NCI-H1417 (cell line): ENCODE results near the gene UBTD1.

Source experiments
- DNase-seq, 3 experiments: peaks; one replicate each; lab custom pipeline; 2025; lab: John Stamatoyannopoulos, UW

Gene UBTD1

DNA sequence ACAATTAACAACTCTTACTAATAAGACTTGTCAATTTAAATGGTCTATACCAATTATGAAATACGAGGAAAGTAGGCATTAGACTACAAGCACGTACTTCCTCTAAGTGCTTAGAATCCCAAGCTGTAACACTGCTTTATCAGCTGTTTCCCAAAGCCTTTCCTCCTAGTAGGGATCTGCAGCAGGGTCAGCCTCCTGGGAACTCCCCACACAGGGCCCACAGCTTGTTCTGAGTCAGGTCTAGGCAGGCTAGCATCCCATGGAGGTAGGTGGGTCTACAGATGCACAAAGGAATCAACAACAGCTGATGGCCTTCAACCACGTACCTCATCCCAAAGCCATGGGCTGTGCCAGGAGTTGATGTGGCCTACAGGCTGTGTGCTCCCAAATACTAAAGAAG lies 15.2 kb upstream of the UBTD1 start:
- DNase-seq: no peak

DNA sequence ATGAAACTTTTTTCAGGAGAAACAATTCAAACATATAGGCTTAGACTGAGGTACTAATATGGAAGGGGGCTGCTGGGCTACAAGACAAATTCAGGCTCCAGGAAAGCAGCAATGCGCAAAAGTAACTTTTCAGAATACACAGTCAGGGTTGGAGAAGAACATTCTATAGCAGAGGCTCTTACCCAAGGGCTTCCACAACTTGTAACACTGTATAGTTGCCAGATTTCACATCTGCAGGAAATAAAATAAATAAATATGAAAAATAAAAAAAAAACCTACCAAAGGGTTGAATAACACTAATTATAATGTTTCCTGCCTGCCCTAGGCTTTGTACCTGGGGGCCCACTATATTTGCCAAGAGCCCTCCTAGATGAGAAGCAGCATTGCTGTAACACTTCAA lies 14.8 kb upstream of the UBTD1 start:
- no peak for DNase-seq

DNA sequence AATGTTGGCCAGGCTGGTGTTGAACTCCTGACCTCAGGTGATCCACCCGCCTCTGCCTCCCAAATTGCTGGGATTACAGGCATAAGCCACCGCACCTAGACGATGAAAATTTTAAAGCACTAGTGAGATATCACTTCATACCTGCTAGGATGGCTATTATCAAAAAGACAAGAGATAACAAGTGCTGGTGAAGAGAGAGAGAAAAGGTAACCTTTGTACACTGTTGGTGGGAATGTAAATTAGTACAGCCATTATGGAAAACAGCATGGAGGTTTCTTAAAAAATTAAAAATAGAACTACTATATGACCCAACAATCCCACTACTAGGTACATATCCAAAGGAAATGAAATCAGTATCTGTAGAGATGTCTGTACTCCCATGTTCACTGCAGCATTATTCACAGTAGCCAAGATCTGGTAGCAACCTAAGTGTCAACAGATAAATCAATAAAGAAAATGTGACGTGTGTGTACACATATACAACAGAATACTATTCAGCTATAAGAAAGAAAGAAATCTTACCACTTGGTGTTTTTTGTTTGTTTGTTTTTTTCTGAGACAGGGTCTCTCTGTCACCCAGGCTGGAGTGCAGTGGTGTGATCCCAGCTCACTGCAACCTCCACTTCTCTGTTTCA lies 13.0 kb upstream of the UBTD1 start:
- DNase-seq: no peak

DNA sequence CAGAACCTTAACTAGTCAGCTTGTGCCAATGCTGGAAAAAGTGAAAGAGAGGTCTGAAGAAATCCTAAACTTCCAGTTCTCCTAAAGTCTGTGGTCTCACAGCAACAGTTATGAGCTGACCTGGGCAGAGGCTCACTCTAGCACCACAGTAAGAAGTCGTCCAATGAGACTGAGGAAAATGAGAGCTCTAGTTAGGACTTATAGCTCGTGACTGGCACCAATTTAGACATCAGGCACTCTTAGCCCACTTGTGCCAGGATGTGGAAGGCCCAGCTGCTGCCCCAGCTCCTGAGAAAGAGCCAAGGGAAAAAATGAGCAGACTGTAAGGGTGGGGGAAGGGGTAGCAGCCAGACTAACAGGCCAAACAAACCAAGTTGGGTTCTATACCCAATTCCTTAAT lies 8.1 kb upstream of the UBTD1 start:
- no peak for DNase-seq

DNA sequence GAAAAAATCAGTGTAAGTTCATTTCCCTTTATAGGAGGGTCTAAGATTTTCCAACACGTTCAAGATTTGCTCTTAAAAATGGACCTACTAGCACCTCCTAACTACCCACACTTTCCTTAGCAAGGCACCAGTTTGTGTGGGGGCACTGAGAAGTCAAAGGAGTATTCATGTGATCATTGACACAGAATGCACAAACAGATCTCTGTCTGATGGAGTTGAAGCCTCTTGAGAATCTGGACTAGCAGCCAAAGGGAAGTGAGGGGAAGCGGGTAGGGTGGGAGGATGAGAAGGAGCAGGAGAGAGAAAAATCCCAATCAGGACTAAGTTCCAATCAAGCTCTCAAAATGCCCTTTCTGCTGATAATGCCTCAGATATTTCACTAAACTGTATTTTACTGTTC lies 4.6 kb upstream of the UBTD1 start:
- no peak for DNase-seq

DNA sequence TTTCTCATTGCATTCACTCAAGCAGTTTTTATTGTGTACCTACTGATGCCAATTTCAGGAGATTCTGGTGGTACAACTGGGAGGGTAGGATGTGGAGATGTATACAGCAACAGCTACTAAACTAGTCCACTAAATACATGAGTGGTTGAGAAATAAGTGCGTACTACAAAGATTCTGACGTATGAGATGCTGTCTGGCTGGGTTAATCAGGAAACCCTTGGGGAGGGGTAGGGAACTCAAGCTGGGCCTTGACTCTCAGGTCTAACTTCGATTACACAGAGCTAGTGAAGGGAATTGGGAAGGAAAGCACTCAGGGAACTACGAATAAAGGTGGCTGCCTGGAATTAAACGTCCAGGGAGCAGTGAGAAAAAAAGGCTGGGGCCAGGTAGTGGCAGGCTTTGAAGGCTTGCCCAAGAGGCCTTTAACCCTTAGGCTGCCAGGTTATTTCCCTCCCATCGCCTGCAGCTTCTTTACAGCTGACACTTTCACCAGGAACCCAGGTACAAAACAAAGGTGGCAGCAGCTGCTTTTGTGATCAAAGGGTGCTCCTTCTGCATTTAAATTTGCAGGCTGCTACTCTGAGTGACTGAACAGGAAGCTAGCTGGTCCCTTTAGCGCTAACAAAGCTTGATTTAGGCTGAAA lies 3.7 kb upstream of the UBTD1 start:
- DNase-seq: peak in 1 of 3 experiments; percentile 5

DNA sequence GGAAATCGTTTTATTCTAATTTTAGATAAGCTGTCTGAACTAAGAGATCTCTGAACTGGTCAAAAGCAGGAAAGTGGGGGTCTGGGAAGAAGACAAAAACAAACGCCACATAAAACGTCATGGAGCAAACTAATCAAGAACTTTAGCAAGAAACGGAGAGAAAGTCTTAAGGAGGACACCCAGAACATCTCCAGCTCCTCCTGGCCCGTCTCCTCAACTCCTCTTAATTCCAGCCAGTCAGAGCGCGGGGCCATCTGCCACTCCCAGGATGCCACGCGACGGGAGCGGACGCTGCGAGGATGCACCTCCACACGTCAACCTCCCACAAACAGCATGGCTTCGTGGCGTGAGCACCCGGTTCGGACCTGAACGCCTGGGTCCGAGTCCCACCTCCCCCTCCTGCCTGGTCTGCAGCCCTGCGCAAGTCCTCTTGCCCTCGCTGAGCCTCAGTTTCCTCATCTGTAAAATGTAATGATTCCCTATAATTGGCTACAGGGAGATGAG lies 1.1 kb upstream of the UBTD1 start:
- peak; percentile 50 to 70 (median 50) for DNase-seq

DNA sequence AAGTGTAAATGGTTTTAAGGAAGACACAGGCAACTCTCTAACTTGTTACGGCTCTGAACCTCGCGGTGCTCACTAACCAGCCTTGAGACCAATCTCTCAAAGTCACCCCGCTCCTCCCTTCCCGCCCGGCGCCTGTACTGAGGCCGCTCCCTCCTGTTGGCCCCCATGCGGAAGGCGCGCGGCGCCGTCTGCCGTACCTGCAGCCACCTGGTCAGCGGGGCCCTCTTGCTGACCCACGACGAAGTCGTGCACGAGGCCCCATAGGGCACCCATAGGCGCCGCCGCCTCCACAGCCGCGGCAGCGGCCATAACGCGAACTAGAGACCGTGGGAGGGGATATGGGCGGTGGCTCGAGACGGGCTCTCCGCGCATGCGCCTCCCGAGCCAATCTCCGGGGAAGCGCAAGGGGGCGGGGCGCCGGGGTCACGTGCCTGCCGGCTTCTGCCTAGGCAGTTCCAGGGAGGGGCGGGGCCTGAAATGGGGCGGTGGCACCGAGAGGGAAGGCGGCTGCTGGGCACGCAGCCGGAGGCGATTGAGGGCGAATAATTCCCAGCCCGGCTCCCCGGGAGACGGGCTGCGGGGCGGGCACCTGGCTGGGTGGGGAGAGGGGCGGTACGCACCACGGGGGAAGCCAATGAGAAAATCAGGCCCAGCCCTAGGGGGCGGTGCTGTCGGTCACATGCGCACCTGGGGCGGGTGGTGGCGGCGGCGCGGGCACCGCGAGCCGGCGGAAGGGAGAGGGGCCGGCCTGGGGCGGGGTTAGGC lies 466 bp upstream of the UBTD1 start, which contains the start of gene MMS19:
TSS of gene MMS19 (minus strand) at position 347 of the 765 bp plus-strand sequence. CDS start at position 309, 38 bp downstream.
- DNase-seq: peak; percentile 94 to 98 (median 98)

DNA sequence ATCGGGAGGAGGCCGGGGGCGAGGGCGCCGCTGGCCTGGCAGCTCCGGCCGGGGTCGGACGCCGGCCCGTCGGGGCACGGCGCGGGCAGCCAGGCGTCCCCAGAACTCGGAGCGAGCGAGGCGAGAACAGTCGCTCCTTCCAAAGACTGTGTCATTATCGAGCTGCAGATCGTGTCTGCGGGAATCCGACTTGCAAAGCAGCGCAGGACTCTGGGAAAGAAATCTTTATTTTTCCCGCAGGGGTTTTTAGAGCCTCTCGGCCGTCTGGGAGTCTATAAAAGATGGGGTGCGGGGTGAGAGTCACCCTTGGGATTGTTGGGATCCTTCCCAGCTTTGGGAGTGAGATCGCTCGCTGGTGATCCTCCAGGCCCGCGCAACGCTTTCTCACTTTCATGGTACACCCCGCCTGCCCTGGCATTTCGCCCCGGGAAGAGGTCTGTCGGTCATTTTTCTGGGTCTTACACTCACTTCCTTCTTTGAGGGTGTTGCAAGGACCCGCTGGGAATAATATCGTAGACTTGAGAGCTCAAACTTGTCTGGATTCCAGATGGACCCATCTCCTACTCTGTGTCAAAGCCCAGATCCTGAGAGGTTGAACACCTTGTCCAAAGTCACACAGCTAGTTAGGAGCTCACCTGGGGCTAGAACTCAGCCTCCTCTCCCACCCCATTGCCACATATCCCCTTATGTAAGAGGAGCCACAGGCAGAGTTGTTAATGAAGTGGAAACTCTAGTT lies 1.0 kb downstream of the UBTD1 start:
- peak in 2 of 3 experiments; percentile 27 to 36 for DNase-seq

DNA sequence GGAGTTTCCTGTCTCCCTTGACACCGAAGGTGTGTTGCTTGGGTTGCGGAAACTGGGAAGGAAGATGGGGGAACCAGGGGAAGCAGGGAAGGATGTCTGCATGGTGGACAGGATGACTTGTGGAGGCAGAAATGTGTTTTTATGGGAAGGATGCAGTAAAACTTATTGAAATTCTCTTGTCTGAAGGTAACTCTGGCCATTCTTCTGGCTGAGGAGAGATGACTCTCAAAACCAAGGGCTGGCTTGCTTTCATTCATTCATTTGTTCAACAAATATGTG lies 1.5 kb downstream of the UBTD1 start:
- no peak for DNase-seq

DNA sequence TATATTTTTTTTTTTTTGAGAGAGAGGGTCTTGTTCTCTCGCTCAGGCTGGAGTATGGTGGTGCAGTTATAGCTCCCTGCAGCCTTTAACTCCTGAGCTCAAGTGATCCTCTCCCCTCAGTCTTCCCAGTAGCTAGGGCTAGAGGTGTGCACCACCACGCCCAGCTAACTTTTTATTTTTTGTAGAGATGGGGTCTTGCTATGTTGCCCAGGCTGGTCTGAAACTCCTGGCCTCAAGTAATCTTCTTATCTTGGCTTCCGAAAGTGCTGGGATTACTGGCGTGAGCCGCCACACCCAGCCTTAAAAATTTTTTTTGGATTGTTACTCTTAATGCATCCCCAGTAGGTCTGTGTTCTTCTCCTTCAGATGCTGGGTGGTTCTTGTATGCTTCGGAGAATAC lies 4.2 kb downstream of the UBTD1 start:
- DNase-seq: no peak

DNA sequence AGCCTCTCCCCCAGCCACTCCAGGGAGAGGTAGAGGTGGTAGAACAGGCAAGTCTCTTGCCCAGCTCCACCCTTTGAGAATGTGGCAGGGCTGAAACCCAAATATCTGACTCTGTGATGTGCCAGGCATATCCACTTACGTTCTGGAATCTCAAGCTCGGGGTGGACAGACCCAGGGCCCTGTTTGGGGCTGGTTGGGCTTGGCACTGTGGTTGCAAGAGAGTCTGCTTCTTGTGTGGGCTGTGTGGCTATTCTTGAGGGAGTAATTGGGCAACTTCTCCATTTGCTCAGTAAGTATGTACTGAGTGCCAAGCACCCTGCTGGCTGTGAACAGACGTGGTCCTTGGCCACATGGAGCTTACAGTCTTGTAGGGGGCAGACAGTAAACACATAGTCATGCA lies 4.7 kb downstream of the UBTD1 start:
- DNase-seq: no peak

DNA sequence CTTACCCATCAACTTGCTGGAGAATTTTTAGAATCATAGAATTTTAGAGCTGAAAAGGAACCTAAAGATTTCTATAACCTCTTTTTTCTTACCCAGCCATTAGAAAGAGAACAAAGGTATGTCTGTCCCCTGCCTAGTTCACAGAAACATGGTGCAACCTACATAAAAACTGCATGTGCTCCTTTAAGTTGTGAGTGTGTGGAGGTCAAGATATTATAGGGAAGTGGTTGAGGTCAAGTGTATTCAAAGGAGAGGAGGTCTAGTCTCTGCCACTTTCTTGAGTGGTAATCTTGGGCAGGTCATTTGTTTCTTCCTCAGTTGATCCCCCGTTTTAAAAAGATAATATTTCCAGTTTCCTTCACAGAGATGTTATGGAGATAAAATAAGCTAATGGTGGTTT lies 6.4 kb downstream of the UBTD1 start:
- no peak for DNase-seq

DNA sequence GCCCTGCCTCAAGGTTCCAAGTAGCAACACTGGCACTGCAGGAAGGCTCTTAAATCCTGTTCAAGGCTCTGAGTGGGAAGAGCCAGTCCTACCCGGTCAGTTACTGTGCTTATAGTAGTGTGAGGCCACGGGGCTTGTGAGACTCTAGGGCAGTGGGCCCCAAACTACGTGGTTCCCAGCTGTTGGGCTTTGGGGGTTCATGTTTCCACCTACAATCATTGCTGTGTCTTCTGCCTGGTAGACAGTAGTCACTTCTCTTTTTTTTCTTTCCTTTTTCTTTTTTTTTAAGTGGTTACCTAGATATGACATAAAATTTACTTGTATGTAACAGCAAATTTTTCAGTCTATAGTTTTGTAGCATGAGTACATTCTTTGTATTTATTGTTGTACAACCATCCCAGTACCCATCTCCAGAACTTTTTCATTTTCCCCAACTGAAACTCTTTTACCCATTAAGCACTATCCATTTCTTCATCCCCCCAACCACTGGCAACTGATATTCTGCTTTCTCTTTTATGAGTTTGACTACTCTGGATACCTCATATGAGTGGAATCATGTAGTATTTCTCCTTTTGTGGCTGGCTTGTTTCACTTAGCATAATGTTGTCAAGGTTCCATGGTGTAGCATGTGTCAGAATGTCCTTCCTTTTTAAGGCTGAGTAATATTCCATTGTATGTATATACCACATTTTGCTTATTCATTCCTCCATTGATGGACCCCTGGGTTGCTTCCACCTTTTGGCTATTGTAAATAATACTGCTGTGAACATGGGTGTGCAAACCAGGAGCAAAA lies 7.7 kb downstream of the UBTD1 start:
- DNase-seq: no peak

DNA sequence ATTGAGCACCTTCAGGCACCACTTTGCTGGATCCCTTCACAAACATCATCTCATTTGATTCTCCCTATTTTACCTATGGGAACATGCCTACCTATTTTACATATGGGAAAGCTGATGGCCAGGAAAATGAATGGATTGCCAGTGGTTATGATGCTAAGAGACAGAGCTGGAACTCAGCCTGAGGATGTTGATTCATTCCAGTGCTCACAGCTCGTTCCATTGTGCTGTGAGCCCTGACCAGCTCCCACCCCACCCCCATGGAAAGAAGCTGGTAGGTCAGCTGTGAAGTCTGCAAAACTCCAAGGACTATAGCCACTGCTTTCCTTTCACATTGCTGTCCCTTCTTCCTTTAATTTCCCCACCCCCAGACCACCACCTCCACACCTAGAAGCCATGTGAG lies 9.6 kb downstream of the UBTD1 start:
- no peak for DNase-seq

DNA sequence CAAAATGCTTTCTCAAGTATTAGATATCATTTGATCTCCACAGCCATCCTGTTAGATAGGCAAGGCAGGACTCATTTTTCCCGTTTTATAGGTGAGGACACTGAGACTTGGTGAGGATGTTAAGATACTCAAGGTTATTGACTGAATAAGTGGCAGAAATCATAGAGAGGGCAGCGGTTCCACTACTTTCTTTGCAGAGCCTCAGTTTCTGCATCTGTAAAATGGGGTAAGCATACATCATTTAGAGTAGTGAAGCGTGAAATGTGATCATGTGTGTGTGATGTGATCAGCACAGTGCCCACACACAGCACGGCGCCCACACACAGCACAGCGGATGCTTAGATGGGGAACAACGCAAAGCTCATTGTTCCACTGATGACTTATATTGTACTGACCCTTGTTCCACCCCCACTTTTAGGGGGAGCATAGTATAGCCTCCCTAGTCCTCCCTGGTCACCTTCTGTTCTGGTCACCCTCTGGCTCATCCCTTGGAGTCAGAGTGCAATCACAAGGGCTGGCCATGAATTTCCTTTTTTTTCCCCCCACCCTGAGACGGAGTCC lies 10.5 kb downstream of the UBTD1 start:
- no peak for DNase-seq

DNA sequence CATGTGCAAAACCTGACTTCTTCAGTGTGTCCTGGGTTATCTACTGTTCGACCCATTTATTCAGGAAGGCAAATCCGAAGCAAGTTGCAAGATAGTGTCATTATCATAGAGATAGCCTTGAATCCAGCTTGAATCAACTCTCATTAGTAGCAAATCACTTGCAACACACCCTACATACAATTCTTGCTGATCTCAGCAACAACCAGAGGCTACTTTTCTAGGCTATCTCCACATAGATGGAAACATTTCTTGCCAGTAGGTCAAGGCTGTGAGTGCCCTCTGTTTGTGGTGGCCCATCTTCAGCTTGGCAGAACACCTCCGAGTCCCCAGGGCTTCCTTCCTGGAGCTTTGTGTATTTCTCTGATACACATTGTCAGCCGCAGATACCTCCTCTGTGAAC lies 12.0 kb downstream of the UBTD1 start:
- DNase-seq: no peak

DNA sequence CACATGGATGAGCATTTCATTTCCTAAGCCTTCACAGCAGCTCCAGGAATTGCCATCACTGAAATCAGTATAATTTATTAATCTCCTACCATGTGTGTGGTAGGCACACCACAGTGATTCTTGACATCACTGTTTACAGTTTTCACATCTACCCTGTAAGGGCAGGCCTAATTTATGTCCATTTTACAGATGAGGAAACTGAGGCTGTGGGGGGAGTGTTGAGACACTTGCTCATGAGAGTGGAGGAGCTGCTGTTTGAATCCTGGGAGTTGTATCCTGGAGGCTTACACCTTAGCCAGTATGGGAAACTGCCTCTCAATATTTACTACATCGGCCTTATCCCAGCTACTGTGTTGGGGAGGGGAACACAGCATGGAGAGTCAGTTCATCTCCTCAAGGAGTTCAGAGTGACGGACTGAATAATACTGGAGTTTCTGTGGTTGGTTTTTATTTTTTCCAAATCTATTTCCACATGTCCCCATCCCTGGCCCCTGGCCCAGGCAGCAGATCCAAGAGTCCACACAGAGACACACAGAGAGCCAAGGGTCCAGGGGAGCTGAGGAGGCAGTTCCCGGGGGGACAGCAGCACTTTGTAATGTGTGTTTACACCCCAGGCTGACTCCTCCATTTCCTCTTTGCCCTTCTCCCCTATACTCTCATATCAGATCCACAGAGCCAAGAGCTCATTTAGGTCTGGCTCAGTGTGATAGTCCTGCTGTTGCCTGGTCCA lies 13.2 kb downstream of the UBTD1 start:
- no peak for DNase-seq

DNA sequence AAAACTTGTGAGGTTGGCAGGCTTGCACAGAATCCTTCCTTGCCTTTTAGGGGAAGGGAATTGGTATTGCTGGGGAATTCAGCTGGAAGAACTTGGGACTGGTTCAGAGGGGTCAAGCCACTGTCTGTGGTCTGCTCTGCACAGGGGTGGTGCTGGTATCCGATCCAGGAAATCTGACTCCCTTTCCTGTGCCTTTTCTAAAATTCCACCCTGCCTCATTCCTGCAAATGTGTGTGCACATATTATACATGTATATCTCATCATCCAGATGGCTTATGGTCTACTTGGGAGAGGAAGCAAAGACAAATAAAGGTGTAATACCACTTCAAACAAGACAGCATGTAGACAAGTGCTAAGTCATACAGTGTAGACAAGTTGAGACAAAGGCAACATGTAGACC lies 14.3 kb downstream of the UBTD1 start:
- no peak for DNase-seq

DNA sequence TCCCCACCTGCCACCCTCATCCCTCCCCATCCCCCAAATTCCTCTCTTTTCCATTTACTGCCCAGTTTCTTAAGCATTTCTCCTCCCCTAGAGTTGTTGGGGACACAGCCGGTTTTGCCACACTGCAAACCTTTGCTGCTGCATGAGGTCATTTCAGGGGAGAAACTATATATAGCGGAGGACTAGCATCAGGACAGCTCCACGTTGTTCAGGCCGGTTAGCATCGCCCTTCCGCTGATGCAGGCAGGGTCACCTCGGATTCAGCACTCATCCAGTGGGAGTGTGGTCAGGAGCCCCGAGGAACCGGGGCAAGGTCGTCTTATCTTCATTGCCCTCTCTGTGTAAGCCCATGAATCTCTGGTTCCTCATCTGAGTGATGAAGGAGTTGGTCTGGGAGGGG lies 15.6 kb downstream of the UBTD1 start:
- DNase-seq: no peak
